ENCODE measurements around the gene VNN1.

GRCh38 chr6:132751828-132752227 is 38.0 kb upstream of the VNN1 start:
- TF ChIP-seq CTCF (conservative IDR thresholded peaks at IDR 0.05) = no peak
- TF ChIP-seq ZFX (IDR thresholded peaks at IDR 0.05) = no peak

Data from C4-2B (cell line).